SW480 (cell line): ENCODE results near the gene DLD.
"Not testable (repeated sequence)": the region's sequence is repeated elsewhere in the genome, so short reads cannot be mapped to it uniquely, and the experiment has no call there.

Experiments
- DNase-seq: peaks from one replicate; pipeline ENCODE4 v3.0.0-alpha.2; 2016; ENCODE audit warnings: low spot score

Gene DLD

GRCh38 chr7:107917763-107918651, 27.0 kb downstream of the DLD start:
- no peak for DNase-seq

DNA sequence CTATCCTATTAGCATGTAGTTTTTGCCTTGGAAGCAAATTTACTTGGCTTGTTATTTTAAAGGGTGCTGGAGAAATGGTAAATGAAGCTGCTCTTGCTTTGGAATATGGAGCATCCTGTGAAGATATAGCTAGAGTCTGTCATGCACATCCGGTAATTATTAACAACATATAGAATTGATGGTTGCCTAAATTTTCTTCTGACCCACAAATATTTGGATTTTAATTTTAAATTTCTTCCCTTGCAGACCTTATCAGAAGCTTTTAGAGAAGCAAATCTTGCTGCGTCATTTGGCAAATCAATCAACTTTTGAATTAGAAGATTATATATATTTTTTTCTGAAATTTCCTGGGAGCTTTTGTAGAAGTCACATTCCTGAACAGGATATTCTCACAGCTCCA, 28.0 kb downstream of the DLD start:
- DNase-seq: no peak

DNA sequence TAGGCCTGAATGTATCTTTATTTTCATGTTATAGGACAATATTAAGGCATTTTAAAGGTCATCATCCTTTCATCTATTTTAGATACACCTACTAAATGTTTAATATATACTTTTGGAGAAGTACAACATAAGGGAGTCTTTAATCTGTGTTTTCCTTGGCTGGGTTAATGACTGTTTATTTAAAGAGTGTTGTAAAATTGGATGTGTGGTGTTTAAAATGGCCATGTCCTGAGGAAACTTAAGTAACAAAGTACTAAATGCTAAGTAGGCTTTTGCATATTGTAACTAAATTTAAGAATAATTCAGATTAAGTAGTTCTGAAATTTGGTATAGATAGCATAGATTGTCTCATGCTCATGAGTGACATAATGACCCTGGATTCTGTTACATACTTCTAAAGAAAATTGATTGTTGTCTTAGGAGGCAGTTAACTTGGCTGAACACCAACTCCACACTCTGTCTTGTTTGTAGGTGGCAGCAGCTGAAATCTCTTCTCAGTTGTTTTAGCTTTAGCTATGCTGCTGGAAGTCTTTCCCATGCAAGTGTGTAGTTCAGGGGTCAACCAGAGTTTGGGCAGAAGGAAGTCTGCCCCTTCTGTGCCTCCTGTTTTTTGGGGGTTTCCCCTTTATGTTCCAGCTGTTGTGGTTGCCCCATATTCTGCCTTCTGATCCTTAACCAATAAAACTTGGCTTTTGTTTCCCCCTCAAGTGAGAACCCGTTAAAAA, 29.2 kb downstream of the DLD start:
- DNase-seq: no peak

GRCh38 chr7:107921826-107922225, 30.8 kb downstream of the DLD start:
- DNase-seq: not testable (repeated sequence)

- no peak for DNase-seq
These were observed 31.9 kb downstream of the DLD start for GRCh38 chr7:107922886-107923285.

- DNase-seq: no peak
These were observed 34.0 kb downstream of the DLD start for GRCh38 chr7:107924841-107925504.

GRCh38 chr7:107926481-107926880, 35.5 kb downstream of the DLD start:
- DNase-seq: no peak

GRCh38 chr7:107931740-107932515, 40.9 kb downstream of the DLD start:
- DNase-seq: no peak

GRCh38 chr7:107932805-107933204, 41.8 kb downstream of the DLD start:
- no peak for DNase-seq

- no peak for DNase-seq
These were observed 42.5 kb downstream of the DLD start for GRCh38 chr7:107933386-107934013.

DNA sequence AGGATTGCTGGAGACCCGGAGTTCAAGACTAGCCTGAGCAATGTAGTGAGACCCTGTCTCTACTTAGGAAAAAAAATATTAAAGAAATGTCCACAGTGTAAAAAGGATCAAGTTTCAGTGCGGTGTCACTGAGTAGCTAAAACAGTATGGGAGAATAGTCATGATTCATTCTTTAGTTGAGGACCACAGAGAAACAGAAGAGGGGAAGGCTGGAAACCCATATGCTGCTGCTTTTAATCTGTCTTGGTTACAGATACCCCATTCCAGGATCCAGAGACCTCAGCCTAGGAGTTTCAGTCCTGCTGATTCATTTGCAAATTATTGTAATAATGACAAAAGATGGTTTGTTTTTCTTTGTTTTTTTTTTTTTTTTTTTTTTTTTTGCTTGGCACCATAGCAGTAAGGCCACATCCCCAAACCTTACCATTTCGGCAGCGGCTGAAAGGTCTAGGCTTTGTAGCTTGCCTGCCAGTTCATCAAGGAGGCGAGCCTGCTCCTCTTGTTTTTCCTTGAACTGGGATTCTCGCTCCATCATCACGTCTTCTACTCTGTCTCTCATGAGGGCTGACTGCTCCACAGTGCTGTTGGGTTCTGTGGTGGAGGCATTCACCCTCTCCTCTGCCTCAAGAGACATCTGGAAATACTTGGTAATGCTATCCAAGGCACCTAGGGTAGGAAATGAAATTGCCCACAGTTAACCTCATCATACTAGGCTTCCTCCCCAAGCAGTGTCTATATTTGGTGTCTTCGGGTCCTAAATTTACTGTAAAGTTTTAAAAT, 44.2 kb downstream of the DLD start:
- DNase-seq: no peak

GRCh38 chr7:107936312-107936711, 45.3 kb downstream of the DLD start:
- no peak for DNase-seq

DNA sequence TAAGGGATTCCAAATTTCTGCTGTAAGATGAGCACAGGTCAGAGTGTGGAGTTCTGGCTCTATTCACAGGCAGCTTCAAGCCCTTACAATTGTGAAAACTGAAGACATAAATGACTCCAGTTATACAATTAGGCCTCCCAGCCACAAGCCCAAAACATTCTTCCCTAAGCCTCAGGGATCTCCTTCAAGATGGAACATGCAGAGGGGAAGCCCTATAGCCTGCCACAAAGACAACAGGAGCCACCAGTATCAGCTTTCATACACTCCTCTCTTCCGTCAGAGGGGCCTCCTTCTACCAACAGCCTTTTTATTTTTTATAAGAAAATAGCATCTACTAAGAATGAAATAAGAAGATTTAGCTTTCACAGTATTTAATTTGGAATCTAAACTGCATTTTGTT, 46.5 kb downstream of the DLD start:
- DNase-seq: no peak

DNA sequence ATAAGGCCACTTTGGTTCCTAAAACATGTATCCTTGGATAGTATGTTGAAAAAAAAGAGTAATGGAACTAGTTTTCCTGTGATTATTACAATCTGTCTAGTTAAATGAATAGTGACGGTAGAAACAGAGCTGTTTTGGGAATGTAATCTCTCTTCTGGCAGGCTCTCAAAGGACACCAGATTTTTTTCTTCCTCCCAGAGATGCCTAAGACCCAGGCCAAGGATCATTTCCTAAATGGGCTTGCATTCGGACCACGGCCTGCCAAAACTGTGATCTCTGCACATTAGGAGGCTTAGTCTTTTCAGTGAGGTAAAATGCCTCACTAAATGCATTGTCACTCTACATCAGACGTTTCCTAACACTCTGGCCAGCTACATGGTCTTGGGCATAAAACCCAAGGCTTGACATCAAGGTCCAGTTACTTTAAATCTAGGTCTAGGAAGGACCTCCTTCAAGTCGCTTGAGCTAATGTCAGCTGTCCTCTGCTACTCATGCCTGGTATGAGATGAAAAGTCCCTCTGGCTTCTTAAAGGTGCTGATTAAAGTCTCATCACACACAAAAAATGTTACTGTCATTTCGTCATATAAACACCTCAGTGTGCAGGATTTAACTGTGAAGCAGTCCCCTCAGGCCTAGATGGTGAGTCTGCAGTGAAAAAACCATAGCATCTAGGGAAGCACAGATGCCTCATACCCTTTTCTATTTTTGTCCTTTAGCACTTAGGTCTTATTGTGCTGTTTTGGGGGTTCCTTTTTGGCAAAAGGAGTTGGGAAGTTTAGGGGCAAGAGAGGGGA, 47.7 kb downstream of the DLD start:
- no peak for DNase-seq

DNA sequence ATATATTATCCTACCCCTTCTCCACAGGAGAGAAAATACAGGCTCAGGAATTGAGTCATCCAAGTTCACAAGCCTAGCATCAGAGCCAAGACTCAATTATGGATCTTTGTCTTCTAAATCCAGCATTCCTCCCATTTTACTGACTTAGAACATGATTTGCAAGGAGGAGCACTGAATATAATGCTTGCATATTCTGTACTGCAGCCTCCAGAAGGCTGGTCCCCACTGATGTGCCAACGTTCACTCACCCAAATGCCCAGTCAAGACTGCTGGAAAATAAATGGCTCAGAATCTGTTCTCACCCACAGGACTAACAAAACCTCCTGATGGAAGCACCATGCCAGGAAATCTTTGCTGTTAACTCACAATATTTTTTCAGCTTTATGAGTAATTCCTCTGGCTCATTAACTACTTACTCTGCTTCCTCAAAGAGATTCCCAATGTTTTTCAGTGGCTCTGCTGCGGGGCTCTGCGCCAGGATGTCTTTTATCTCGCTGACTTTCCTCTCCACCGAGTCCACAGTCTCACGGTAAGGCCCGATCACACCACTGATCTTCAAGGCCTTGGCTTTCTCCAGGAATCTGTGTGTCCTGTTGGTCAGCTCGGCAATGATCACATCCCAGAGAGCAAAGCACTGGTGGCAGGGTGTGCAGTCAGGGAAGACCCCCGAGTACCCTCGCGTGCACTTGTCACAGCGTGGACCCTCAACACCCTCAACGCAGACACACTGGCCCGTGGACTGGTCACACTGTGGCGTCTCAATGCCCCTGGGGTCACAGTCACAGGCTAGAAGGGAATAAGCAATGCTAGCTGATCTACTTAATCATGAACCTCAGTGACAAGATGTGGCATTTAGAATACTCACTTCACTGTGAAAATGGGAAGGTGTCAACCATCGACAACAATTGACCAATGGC, 48.8 kb downstream of the DLD start:
- no peak for DNase-seq

DNA sequence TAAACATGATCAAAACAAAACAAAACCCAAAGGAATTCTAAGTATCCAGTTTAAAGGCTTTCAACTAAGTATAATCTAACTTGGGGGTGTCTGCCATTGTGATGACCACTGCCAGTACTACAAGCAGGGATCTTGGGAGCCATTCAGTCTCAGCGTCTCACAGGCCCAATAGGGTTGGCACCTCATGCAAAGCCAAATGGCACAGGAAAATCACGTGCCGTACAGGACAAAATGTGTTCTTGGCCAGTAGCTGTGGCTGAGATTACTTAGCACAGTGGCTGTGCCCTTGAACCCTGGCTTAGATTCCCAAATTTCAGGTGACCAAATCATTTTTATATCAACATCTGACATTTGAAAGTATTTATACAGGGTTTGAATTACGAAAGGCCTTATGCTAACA, 50.0 kb downstream of the DLD start:
- DNase-seq: no peak

DNA sequence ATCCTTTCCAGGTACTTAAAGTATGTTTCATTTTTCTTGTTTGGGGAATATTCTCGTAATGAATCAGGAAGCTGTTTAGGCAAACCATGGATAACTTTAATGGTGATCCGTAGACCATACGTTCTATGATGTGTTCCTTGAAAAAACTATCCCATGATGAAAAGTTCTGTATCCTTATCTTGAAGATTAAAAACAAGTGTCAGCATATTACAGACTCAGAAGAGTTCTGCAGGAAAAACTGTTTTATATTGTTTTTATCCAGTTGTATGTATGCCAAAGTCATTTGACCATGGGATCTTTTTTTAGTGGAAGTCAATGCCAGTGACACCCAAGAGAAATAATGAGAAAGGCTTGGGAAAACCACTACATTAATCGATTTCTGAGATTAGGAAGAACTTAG, 52.0 kb downstream of the DLD start:
- no peak for DNase-seq

DNA sequence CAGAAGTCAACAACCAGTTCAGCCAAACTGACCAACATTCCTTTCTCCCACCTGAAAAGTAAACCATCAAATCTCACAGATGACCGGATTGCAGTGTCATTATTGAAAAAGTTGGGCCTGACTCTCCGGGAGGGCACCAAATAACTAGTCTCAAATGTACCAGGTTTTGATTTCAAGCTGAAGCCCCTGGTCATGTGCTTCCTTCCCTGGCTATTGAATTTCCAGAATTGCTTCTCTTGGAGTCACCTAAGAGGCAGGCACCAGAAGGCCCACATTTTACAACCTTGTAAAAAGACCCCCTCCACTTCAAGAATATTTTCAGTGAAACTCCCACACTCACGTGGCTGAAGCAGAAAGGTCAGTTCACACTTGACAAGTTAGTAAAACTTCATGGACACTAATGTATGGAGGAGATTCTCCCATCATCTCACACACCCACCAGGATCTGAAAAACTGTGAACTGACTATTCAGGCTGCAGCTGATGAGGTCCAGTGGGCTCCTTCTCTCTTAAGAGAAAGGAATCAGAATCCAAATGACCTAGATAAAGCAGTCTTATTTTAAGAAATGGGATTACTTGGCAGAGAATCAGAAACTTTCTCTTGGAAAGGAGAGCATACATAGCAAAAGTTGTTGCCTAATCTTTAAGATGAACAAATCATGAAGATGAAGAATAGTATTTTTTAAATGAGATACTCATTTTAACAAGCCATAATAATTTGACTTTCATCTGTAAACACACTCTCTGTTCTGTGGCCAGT, 53.6 kb downstream of the DLD start:
- DNase-seq: no peak
